Central memory CD4-positive, alpha-beta T cell (primary cell): ENCODE data around the gene TBC1D22A.
"Not testable (repeated sequence)": the region's sequence is repeated elsewhere in the genome, so short reads cannot be mapped to it uniquely, and the experiment has no call there.

Experiments
- DNase-seq: peaks from one replicate; pipeline ENCODE4 v3.0.0; 2022
- total RNA-seq, 3 experiments: gene quantifications; one replicate each; lab custom pipeline; 2026; lab: John Stamatoyannopoulos, UW

The TBC1D22A gene, protein sequence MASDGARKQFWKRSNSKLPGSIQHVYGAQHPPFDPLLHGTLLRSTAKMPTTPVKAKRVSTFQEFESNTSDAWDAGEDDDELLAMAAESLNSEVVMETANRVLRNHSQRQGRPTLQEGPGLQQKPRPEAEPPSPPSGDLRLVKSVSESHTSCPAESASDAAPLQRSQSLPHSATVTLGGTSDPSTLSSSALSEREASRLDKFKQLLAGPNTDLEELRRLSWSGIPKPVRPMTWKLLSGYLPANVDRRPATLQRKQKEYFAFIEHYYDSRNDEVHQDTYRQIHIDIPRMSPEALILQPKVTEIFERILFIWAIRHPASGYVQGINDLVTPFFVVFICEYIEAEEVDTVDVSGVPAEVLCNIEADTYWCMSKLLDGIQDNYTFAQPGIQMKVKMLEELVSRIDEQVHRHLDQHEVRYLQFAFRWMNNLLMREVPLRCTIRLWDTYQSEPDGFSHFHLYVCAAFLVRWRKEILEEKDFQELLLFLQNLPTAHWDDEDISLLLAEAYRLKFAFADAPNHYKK
- 40.5 to 96.1 (median 60.2) reads per million in 3 experiments for total RNA-seq

DNA sequence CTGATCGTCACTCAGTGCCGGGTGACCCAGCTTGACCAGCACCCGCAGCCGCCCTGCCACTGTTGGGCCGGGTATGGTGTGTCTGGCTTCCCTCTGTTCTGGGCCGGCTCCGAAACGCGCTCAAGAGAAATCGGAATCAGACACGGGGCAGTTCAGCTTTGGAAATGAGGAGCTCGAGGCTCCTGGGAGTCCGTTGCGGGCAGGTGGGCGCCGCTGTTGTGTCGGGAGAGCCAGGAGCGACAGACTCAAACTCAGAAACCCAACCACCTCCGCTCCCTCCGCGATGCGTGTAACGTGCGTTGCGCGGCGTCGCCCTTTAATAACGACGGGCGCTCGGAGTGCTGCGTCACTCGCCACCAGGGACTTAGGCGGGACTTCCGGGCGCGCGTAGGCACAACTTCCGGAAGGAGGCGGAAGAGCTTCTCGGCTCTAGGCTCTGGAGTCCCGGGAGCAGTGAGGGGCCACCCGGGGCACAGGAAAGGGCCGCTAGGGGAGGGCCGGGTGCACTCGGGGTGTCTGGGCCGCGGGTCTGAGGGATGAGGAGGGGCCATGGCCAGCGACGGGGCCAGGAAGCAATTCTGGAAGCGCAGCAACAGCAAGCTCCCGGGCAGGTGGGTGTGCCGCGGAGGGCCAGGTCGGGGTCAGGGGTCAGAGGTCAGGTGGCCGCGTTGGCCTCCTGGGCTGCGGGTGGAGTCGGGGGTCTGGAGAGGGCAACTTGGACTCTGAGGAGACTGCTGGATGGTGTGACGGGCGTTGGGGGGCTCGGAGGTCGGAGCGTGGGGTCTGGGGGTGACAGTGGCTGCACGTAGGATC, at the start of gene TBC1D22A:
Gene TBC1D22A, plus strand, starts transcription at position 413 of the 813 bp plus-strand sequence. Its CDS starts 137 bp downstream, at position 550.
- peak; percentile 91 for DNase-seq

DNA sequence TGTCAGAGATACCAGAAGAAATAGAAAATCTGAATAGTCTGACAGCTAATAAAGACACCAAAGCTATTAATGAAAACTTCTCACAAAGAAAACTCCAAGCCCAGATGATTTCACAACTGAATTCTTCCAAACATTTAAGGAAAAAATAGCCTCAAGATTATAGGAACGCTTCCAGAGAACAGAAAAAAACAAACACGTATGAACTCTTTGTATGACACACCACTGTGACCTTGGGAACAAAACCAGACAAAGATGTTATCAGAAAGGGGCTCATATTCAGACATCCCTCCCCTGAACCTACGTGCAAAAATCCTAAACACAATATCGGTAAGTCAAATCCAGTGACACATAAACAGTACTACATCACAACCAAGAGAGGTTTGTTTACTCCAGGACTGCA, 47.9 kb upstream of the TBC1D22A start:
- DNase-seq, result no peak

DNA sequence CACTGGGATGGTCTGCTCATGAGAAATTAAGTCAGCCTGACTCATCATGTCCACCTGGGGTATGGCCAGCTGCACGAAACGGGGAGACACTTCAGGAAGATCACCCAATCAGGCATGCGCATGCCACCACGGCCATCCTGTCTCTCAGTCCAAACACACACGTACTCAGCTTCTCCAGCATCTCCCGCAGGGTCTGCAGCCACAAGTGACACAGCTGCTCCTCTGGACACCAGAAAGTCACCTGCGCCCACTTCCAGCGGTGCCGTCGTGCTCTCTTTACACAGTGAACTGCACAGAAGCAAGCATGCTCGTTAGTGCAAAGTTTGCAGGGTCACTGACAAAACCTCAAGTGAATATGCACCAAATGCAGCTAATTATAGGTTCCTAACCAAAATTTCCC, 42.5 kb upstream of the TBC1D22A start:
- DNase-seq, result no peak

DNA sequence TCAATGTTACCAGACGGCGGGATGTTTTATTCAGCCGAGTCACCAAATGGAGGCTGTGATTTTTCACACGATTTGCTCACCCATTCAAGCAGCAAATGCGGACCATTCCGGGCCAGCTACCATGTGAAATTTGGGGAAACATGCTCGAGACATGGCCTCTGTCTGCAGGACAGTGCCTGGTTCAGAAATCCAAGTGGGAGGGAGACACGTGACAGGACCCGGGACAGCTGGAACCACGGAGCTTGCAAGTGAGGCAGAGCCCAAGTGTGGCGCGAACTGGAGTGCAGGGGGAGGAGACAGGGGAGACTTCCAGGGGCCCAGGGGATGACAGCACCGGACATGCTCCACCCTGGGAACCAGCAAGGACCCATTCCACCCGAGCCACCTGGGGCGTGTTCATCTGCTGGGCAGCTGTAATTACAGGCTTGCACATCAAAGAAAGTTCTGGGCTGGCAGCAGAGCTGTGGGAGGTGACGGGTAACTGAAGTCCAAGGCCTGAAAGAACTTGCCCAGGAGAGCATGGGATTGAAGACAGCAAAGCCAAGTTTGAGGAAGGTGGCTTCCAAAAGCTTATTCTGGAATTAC, 40.9 kb upstream of the TBC1D22A start:
- DNase-seq, result no peak

DNA sequence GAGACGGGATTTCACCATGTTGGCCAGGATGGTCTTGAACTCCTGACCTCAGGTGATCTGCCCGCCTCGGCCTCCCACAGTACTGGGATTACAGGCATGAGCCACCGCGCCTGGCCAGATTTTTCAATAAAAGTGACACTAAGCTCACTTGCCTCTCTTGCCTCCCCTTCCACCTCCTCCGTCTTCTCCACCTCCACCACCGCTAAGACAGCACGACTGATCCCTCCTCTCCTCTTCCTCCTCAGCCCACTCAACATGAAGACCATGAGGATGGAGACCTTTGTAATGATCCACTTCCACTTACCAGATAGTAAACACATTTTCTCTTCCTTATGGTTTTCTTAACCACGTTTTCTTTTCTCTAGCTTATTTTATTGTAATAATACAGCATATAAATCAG, 38.6 kb upstream of the TBC1D22A start:
- no peak for DNase-seq

DNA sequence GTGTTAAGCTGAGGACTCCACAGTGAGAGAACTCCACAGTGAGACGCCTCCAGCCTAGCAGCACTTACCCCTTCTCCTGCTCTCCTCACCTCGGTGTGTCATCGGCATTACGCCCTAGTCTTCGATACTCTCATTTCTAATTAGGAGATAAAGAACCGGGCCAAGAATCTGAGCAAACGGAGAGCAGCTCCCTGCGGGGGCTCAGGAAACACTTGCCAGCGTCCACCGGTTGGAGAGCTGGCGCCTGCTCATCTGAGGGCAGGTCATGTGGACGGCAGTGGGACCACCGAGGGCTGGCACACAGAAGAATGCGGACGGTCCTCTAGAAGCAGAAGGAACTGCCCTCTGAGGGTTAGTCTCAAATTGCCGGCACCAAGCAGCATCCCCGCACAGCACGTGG, 37.4 kb upstream of the TBC1D22A start:
- no peak for DNase-seq

DNA sequence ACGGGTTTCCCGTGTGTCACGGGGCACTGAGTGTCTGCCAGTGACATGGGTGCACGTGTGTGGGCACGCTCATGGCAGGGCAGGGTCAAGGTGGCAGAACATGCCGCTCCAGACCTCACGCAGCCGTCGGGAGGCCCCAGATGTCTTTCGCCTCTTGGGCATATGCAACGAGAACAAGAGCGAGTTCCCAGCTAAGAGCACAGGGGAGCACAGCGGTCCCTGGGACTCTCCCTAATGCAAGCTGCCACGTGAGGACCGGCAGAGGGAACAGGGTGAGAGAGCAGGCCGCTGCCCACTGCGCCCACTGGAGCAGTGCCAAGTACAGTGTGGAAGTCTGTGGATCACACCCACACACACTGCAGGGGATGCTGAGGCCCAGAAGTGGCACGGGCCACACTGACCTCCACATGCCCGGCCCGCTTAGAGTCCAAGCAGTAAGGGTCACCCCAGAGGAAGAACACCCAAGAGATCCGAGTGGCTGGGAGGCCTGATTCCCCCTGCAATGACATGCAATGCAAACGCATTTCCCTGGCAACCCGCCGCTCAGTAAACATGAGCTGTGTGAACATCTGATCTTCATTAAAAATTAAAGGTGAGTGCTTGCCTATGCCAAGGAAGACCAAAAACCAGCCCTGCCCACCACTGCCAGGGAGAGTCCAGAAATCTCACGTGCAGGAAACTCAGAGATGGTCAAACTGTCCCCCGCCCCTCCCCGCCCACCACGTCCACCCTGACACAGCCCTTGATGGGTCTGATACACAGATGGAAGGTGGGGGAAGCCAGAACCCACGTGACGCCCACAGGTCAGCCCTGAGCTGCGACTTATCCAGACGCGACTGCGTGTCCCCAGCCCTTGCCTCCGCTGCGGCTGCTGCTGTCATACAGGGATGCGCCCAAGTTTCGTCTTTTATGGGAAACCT, 36.1 kb upstream of the TBC1D22A start:
- no peak for DNase-seq

DNA sequence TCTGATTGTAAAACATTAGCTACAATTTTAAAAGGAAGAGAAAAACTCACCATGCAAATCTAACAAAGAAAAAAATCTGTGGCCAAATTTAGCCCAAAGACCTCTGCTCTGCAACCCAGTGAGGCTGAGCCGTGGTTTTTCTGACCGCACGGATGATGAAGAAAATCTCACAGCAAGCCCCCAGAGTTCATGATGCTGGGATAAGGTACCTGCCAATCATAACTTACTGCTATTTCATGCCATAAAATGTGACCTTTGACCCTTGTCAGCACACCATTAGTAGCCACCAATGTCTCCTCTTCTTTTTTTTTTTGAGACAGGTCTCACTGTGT, 35.5 kb upstream of the TBC1D22A start:
- DNase-seq, result no peak

DNA sequence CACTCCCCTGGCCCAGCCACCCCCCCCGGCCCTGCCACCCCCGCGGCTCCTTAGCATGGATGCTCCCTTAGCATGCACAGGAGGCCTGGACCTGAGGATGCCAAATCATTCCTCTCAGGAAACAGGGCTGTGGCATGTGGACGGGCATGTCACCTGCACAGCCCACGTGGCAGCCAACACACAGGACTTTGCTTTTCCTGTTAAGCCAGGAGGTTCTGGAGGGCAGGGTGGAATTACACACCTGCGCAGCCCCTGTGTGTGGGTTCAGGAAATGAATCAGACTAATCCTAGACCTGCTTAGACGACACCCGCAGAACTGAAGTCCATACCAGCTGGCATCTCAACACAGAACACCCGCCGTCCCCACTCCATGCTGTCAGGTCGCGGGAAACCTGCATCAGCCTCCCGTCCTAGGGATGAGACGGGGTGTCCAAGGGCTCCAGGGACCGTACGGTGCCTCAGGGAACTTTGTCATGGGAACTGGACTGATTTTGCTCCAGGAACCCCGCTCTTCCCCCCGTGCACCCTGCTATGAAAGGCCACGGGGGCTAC, 34.6 kb upstream of the TBC1D22A start:
- DNase-seq, result no peak

DNA sequence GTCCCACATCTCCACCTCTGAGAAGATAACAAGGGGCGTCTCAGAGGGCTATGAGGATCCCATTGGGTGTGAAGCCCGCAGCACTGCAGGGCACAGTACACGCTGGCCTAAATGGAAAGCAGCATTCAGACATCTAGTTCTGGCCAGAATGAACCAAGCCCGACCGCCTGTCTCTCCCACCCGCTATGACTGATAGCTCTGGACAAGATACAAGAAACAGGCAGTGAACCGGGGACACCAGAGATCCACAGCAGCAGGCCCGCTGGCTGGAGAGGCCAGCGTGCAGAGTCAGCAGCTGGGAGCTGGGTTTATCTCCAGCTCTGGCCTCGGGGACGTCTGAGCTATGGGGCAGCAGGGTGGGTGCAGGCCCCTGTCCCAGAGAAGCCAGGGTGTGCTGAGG, 34.0 kb upstream of the TBC1D22A start:
- no peak for DNase-seq

DNA sequence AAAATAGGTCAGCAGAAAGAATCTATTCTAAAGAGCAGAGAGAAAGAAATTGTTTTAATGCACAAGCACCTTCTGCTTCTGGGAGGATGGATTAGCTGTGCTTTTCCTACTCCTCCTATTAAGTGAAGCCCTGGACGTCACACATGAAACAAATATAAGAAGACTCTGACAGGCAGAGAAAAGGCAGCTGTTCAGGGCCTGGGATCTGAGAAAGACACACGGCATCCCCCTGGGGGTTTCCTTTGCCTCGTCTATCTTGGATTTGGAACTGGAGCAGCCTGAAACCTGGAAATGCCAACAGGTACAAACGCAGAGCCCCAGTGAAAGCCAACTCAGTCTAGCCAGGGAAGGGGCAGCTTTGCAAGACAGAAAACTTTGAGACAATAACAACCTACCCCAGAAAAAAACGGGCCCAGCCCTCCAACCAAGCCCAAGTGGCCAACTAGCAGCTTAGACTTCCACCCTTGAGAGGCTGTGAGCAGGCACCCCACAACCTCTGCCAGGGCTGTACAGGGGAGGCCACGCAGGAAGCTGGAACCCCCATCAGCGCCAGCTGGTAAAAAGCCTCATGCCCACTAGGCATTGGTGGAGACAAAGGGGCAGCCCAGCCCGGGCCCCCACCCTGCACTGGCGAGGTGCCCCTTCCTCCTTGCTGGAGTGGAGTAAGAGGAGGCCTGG, 31.7 kb upstream of the TBC1D22A start:
- DNase-seq, result no peak

DNA sequence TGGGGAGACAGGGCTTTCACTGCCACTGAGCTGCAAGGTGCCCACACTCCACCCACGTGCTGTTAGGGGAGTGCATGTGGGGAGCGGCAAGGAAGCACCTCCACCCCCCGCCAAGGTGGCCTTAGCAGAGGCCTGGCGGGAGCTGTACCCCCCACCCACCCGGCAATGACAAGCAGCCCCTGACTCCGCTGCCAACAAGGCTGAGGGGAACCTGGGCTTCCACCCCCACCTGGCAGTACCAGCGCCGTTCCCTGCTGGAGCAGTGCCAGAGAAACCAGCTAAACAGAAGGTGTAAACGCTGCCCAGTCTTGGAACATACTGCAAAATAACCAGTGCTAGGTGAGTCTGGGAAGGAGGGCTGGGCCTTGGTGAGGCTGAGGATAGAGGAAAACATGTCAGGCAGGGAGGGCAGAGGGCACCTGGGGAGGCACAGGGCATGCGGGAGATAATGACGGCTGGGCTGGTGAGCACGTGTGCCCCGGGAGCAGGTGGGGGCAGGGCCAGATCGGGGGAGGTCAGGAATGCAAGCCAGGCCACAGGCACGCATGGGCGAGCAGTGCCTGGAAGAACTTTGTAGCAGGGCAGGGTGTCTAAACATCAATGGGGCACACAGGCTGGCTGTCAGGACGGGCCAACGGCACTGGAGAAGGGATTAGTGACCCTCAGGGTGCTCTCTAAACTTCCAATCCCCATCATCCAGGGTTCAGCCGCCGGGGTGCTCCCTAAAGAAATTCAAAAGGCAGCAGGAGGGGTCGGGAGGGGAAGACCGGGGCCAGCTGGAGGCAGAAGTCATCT, 31.0 kb upstream of the TBC1D22A start:
- no peak for DNase-seq

DNA sequence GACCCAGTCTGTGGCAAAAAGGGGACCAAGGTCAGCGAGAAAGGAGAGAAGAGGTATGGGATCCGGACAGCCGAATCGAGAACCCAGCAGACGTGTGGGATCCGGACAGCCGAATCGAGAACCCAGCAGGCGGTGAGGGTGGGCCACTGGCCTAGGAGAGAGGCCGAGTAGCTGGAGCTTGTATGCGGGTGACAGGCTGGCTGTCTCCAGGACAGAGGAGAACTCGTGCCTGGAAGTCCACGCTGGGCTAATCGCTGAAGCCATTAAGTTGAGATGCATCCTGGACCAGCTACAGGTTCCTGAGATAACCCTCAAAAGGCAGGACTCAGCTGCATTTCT, 30.4 kb upstream of the TBC1D22A start:
- no peak for DNase-seq

DNA sequence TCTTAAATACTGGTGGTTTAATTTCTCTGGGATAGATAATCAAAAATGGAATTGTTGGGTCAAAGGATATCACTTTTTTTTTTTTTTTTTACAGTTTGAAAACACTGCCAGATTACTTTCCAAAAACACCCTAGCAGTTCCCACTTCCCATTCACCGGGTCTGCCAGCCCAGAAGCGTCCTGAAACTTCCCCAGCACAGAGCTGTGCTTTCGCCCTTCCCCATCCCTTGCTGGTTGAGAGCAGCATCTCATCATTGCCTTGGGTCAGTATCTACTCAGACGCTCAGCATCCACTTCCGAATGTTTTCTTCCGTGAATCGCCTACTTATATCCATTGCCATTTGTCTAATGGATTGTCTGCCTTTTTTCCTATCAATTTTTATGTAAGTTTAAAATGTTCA, 29.9 kb upstream of the TBC1D22A start:
- no peak for DNase-seq

DNA sequence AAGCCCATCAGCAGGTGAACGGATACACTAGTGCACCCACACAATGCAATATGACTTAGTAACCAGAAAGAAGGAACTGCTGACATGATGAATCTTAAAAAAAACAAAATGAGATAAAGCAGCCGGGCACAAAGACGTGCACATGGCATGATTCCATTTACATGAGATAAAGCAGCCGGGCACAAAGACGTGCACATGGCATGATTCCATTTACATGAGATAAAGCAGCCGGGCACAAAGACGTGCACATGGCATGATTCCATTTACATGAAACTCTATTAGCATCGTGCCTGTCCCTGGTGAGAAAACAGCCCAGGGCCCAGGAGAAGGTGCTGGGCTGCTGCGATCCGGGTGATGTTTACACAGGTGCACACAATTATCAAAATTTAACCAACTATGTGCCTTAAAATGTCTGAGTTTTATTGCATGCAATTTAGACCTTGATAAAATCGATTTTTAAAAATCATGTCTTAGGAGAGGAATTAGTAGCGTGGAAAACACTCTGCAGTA, 28.2 kb upstream of the TBC1D22A start:
- not testable (repeated sequence) for DNase-seq

DNA sequence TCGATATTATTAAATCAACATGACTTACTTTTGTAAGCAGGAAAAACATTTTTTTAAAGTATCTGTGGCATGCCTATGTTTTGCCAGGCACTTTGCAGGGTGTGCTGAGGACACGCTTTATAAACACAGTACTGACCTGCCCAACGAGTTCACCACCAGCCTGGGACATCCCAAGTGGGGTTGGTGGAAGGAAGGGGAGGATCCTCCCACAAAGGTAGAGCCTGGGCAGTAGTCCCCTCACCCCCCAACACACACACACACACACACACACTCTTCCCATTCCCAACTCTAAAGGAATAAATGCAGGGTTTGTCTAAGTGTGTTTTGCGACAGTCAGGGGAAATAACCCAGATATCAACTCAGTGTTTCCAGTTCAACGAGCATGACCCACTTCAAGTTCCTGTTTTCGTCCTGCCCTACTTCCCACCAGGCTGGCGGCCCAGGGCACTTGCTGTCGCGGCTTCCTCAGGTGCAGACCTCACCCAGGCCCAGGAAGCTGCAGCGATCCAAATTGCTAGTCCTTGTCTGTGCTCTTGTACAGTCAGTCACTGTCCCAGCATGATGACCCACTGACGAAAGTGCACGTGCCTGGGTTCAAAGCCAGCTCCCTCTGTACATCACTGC, 27.5 kb upstream of the TBC1D22A start:
- DNase-seq, result peak; percentile 86

DNA sequence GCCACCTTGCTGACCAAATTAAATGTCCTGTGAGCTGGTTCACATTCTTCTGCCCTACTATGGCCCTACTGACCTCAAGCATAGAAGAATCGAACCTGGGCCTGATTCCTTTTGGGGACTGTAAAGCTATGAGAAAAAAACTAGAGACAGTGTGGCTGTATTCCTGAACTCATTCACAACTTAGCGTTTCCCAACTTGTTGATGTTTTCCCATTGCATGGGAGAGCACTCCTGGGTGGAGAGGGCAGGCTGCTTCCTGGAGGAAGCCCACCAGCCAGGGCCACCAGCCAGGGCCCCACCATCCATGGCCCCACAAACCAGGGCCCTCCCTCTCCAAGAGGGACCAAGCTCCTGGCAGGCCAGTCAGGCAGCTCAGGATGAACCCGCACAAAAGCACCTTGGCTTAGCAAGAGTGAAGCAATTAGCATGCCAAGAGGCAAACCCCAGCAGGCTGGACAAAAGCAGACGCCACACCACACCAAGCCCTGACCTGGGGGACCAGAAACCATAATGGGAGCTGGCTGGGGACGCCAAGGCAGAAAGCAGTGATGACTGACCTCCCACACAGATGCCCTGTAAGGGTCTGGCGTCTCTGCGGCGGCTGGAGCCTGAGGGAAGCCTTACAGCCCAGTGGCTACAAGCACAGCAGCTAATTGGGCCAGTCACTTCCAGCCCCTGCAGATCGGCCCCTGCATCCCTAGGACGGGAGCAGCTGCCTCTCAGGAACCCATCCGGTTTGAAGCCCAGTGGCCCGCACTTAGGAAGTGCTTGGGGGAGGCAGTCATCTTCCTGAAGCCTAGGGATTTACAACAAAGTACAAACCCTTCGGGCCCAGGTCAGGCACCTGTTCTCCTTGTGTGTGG, 26.5 kb upstream of the TBC1D22A start:
- DNase-seq, result no peak

DNA sequence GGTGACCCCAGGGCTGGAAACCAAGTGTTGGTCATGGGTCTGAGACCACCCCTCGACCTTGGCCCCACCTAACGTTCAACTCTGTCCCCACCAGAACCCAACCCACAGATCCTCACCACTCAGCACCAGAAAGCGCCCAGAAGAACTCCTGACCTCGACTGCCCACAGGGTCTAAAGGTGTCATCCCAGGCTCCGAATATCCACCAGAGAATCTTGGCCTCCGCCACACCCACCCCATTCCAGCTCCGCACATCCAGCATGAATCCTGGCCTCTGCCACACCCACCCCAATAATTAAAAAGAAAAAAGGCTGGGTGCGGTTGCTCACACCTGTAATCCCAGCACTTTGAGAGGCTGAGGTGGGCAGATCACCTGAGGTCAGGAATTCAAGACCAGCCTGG, 25.7 kb upstream of the TBC1D22A start:
- no peak for DNase-seq
